Aorta (tissue), 5 donors: ENCODE results near the gene ARHGAP15. TPM values are rescaled to one million over a fixed set of nuclear protein-coding genes. Genes with fewer than 3 reads are reported as not detected.

Experiments
- ATAC-seq: fragments of 200-7000 bp; cut with Tn5 transposase; one replicate; pipeline ENCODE4 v1.9.1; 2022; ENCODE audit warnings: moderate library complexity; ENCODE audit not compliant: low FRiP score
- DNase-seq, 2 donors: peaks; one replicate each; pipeline ENCODE4 v3.0.0-alpha.2; 2020
- H3K27ac ChIP-seq, 2 donors: one replicate each; pipeline ENCODE4 v1.5.1; 2013; ENCODE audit warnings: low read length in 2 of 2, mild to moderate bottlenecking in 2 of 2, moderate library complexity in 2 of 2, control low read depth in 1 of 2, inconsistent platforms in 1 of 2, low read depth in 1 of 2
- H3K27me3 ChIP-seq, 2 donors: one replicate each; pipeline ENCODE4 v1.6.1; 2013; ENCODE audit warnings: control low read depth in 1 of 2, low read length in 1 of 2, mild to moderate bottlenecking in 1 of 2, moderate library complexity in 1 of 2; ENCODE audit not compliant: insufficient read depth in 2 of 2, control insufficient read depth in 1 of 2
- H3K36me3 ChIP-seq, 2 donors: one replicate each; pipeline ENCODE4 v1.6.1; 2013; ENCODE audit warnings: control low read depth in 1 of 2, low read length in 1 of 2, mild to moderate bottlenecking in 1 of 2; ENCODE audit not compliant: insufficient read depth in 2 of 2, control insufficient read depth in 1 of 2
- H3K4me1 ChIP-seq, 2 donors: one replicate each; pipeline ENCODE4 v1.6.1; 2013; ENCODE audit warnings: low read length in 2 of 2, control low read depth in 1 of 2, mild to moderate bottlenecking in 1 of 2, moderate library complexity in 1 of 2; ENCODE audit not compliant: insufficient read depth in 2 of 2, control insufficient read depth in 1 of 2
- H3K4me3 ChIP-seq, 2 donors: one replicate each; pipeline ENCODE4 v1.5.1; 2013; ENCODE audit warnings: low read length in 2 of 2, control low read depth in 1 of 2, mild to moderate bottlenecking in 1 of 2
- H3K9me3 ChIP-seq: one replicate; pipeline ENCODE4 v1.6.1; 2013; ENCODE audit warnings: mild to moderate bottlenecking, low read length; ENCODE audit not compliant: control insufficient read depth
- WGBS, 2 donors: extraction: QIAGEN DNeasy Blood & Tissue Kit; methylation state at CpG; one replicate each; pipeline ENCODE4 v1.1.7; 2013; 5-methylcytosine and 5-hydroxymethylcytosine counted together
- intact Hi-C, 2 donors: fragments of 100-400 bp; cut with DNase I; formaldehyde crosslinking; loops; one replicate each; pipeline versions ENCODE4 v1.14.2 to v1.15.0; 2022
- polyA plus RNA-seq, 2 donors: library from polyadenylated mRNA; stranded (reverse); fragments of 200-250 nt; gene quantifications; one replicate each; pipeline ENCODE4 v1.2.3, GENCODE V29; 2013
- total RNA-seq, 2 donors: library from RNA; stranded (reverse); fragmentation: NEBNext Ultra II Directional; extraction: Animal tissue kit (Norgen Biotek cat#: 25700); gene quantifications; one replicate each; pipeline ENCODE4 v1.2.1, GENCODE V29; 2021
- donor health status: healthy with polysubstance abuse.
- donor health status: Bipolar disorder and iron deficiency.
- donor health status: DM: no; HTN: no; CAD: no.
- donor health status: DM: no; HTN: no; CAD: no.
- donor health status: DM: yes; HTN: yes; CAD: no.

The ARHGAP15 gene
- total and polyA plus RNA-seq, 4 donors = 9.8 to 26.2 (median 12.8) TPM

- Histone ChIP-seq H3K27me3 (no peaks in the 10 kb centered on the region), H3K4me1 (peaks cover 2 to 4% of the 10 kb centered on the region in 2 donors), H3K9me3 (no peaks in the 10 kb centered on the region), H3K4me3 (no peak overlapping the region), H3K27ac (peak overlapping the region in 1 of 2 donors; percentile 62), H3K36me3 (no peaks in the 10 kb centered on the region)
- intact Hi-C loops = no loop called here
- whole genome bisulfite sequencing, 2 donors = 8 to 17% methylated on average over 7 of the region's 7 CpGs
- ATAC-seq = peak; percentile 44
- DNase-seq = peak in 1 of 2 donors; percentile 77
Observed at GRCh38 chr2:143475041-143475776, 346.0 kb downstream of the ARHGAP15 start.

GRCh38 chr2:143476336-143477087 is 347.3 kb downstream of the ARHGAP15 start:
- Histone ChIP-seq H3K4me1 (peaks cover 2 to 4% of the 10 kb centered on the region in 2 donors), H3K27ac (no peak overlapping the region), H3K27me3 (no peaks in the 10 kb centered on the region), H3K36me3 (no peaks in the 10 kb centered on the region), H3K9me3 (no peaks in the 10 kb centered on the region), H3K4me3 (no peak overlapping the region)
- WGBS, 2 donors = 92 to 93% methylated on average over 2 of the region's 2 CpGs
- DNase-seq (no peak), ATAC-seq (no peak)
- intact Hi-C loops = no loop called here

- H3K27ac ChIP-seq = no peak overlapping the region
- H3K9me3 ChIP-seq = no peaks in the 10 kb centered on the region
- intact Hi-C loops = no loop called here
- H3K4me1 ChIP-seq = peaks cover 2 to 4% of the 10 kb centered on the region in 2 donors
- ATAC-seq = no peak
- no peak overlapping the region for H3K4me3 ChIP-seq
- H3K36me3 ChIP-seq = no peaks in the 10 kb centered on the region
- 97 to 100% methylated on average over 1 of the region's 1 CpG for WGBS, 2 donors
- H3K27me3 ChIP-seq = no peaks in the 10 kb centered on the region
- DNase-seq = no peak
Observed at GRCh38 chr2:143477714-143478443, 348.7 kb downstream of the ARHGAP15 start.

GRCh38 chr2:143480086-143480485 is 350.9 kb downstream of the ARHGAP15 start:
- DNase-seq = no peak
- ATAC-seq = no peak
- no peaks in the 10 kb centered on the region for H3K9me3 ChIP-seq
- WGBS, 2 donors = 87 to 88% methylated on average over 2 of the region's 2 CpGs
- no peaks in the 10 kb centered on the region for H3K36me3 ChIP-seq
- peaks cover 0 to under 1% of the 10 kb centered on the region in 2 donors for H3K4me1 ChIP-seq
- H3K27me3 ChIP-seq = no peaks in the 10 kb centered on the region
- H3K27ac ChIP-seq = peak overlapping the region in 1 of 2 donors; percentile 87
- no peak overlapping the region for H3K4me3 ChIP-seq
- intact Hi-C loops = no loop called here

GRCh38 chr2:143480601-143481236 is 351.5 kb downstream of the ARHGAP15 start:
- intact Hi-C loops = no loop called here
- Histone ChIP-seq H3K36me3 (no peaks in the 10 kb centered on the region), H3K9me3 (no peaks in the 10 kb centered on the region), H3K27me3 (no peaks in the 10 kb centered on the region), H3K4me1 (no peaks in the 10 kb centered on the region), H3K4me3 (no peak overlapping the region), H3K27ac (peak overlapping the region; percentile 71 to 87)
- DNase-seq (no peak), ATAC-seq (peak; percentile 61)
- WGBS, 2 donors = 47 to 59% methylated on average over 2 of the region's 2 CpGs

- H3K4me1 ChIP-seq = no peaks in the 10 kb centered on the region
- intact Hi-C loops = no loop called here
- H3K9me3 ChIP-seq = no peaks in the 10 kb centered on the region
- WGBS, 2 donors = 2 to 7% methylated on average over 6 of the region's 6 CpGs
- peak overlapping the region; percentile 44 to 87 for H3K27ac ChIP-seq
- H3K36me3 ChIP-seq = no peaks in the 10 kb centered on the region
- no peak for DNase-seq
- H3K4me3 ChIP-seq = no peak overlapping the region
- H3K27me3 ChIP-seq = no peaks in the 10 kb centered on the region
- ATAC-seq = peak; percentile 71
Observed at GRCh38 chr2:143481237-143481623, 352.0 kb downstream of the ARHGAP15 start.

GRCh38 chr2:143481733-143482132 is 352.5 kb downstream of the ARHGAP15 start:
- Histone ChIP-seq H3K9me3 (no peaks in the 10 kb centered on the region), H3K27me3 (no peaks in the 10 kb centered on the region), H3K36me3 (no peaks in the 10 kb centered on the region), H3K4me3 (no peak overlapping the region), H3K27ac (peak overlapping the region in 1 of 2 donors; percentile 87), H3K4me1 (no peaks in the 10 kb centered on the region)
- intact Hi-C loops = no loop called here
- ATAC-seq (no peak), DNase-seq (no peak)

GRCh38 chr2:143482316-143482715 is 353.1 kb downstream of the ARHGAP15 start:
- DNase-seq (no peak), ATAC-seq (peak; percentile 86)
- H3K4me1 ChIP-seq = no peaks in the 10 kb centered on the region
- intact Hi-C loops = no loop called here
- no peak overlapping the region for H3K4me3 ChIP-seq
- H3K27ac ChIP-seq = no peak overlapping the region
- WGBS, 2 donors = 2 to 7% methylated on average over 3 of the region's 3 CpGs
- no peaks in the 10 kb centered on the region for H3K27me3 ChIP-seq
- H3K36me3 ChIP-seq = no peaks in the 10 kb centered on the region
- H3K9me3 ChIP-seq = no peaks in the 10 kb centered on the region
